ACHN (cell line): ENCODE data around the gene ZNF609.
A peak's percentile ranks its signal among the peaks of the same experiment; 100 is the strongest.

Source experiments
- DNase-seq: peaks from one replicate; pipeline ENCODE4 v3.0.0-alpha.2; 2015
- in situ Hi-C: cut with HindIII; loops from 2 replicates; pipeline ENCODE4 v1.10.0; 2017; ENCODE audit warnings: low sequenced_read_pairs, low pct_ligation_motif_present, low pct_unique_long_range_greater_than_20kb

Gene ZNF609

DNA sequence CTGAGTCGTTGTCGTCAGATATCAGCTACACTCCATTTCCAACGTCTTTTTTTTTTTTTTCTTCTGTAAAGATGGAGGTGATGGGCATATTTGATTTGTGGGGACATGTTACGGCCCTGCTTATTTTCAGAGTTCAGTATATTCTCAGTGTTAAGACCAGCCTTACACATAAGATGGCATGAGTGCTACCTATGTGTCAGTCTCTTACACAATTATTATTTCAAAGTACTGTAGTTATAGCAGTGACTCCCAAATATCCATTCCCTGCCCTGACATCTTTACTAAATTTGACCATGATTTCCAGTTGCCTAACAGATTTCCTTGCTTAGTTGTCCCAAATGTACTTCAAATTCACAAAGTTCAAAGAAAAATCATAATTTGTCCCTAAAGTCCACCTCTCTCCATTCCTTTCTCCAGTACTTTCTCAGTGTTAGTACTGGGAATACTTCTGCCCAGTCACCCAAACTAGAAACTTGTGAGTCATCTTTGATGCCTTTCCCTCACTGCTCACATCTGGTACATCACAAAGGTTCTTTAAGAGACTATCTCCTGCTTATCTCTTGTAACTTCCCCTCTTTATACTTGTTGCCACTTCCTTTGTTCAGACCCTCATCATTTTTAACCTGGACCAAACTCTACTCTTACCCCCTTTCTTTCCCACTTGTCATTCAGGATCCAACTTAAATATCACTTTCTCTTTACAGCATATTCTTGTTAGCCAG is 67.0 kb downstream of the ZNF609 start:
- in situ Hi-C loops, result no loop called here
- peak; percentile 46 for DNase-seq

GRCh38 chr15:64528871-64529270 is 68.5 kb downstream of the ZNF609 start:
- in situ Hi-C loops, result no loop called here

DNA sequence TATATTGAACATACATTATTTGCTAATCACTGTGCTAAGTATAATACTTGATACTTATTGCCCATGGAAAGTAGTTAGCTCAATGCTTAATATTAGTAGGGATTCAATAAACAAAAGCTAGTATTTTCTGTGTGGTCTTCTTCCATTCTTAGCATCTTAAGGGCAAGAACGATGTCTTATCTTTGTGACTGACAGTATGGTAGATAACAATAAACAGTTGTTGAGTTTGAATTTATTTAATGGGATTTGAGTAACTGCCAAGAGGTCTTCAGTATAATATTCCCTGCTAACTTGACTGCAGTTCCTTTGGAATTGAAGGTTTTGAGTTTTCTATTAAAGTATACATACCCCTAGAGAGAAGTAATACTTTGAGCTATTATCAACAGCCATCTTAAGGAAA is 70.1 kb downstream of the ZNF609 start:
- in situ Hi-C loops, result no loop called here
- no peak for DNase-seq

More at GRCh38 chr15:64528871-64529270, 68.5 kb downstream of the ZNF609 start:
- no peak for DNase-seq

DNA sequence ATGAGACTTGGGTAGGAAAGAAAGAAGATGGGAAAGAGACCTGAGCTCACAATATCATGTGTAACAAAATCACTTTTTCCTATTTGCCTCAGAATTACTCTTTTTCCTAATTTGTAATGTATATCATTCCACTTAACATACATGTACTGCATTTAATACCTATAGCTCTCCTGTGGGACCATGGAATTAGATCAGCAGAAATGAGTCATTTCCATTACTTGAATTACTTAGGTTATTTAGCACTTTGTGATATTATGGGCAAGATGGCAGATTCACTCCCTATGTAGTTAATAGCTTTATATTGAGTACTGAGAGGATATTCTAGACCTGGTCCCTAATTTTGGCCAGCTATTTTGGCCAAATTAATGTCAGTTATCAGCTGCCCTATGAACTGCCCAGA is 70.5 kb downstream of the ZNF609 start:
- DNase-seq, result no peak
- in situ Hi-C loops, result no loop called here

- in situ Hi-C loops, result no loop called here
- no peak for DNase-seq
Observed at GRCh38 chr15:64532521-64533315, 72.3 kb downstream of the ZNF609 start.

DNA sequence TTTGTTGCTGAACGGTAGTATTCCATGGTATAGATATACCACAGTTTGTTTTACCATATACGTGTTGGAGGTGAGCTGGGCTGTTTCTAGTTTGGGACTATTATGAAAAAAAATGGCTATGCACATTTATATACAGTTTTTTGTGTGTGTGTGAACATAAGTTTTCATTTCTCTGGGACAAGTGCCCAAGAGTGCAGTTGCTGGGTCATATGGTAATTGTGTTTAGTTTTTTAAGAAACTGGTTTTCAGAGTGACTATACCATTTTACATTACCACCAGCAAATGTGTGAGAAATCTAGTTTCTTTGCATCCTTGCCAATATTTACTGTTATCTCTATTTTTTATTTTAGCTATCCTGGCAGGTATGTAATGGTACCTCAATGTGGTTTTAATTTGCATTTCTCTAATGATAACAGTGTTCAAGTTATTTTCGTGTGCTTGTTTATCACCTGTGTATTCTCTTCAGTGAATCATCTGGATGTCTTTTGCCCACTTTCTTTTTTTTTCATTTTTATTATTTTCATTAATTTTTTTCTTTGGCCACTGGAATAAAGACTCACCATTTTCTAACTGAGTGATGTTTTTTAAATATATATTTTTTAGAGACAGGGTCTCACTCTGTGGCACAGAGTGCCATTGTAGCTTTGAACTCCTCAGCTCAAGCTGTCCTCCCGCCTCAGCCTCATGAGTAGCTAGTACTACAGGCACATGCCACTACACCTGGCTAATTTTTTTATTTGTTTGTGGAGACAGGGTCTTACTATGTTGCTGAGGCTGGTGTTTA is 75.3 kb downstream of the ZNF609 start:
- no peak for DNase-seq
- in situ Hi-C loops, result no loop called here

- in situ Hi-C loops, result no loop called here
- DNase-seq, result peak; percentile 78
Observed at GRCh38 chr15:64536244-64536836, 76.0 kb downstream of the ZNF609 start.

DNA sequence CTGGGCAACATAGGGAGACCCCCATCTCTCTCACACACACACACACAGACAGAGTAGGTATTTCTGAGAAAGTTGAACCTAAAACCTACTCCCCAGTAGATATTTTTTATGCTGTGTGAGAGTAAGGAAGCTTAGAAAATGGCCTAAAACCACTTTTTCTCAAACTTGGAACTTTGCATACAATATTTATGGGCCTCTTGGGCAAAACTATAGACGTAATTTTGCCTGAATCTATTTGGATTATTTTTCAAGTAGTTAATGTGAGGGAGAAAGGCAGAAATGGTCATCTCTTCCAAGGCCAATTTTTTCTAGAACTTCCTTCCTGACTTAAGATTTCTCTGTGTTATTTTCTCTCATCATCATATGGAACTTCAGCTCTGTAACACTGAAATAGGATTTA is 81.7 kb downstream of the ZNF609 start:
- in situ Hi-C loops, result no loop called here
- DNase-seq, result no peak

DNA sequence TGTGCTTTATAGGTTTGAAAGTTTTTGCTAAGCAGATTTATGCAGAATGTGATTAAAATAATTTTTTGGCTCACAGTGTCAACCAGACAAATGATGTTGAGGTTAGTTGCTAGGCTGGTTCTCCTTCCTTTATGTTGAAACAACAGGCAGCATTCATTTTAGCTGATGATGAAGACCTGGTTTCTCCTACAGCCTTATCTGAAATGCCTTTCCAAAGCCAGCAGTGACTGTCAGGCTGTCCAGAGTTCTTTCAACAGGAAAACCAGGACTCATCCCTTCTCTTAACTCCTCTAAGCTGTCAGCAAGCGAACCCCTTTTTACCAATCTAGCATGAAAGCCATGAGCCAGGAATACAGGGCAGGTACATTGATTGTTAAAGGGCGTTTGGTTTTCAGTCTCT is 84.1 kb downstream of the ZNF609 start:
- in situ Hi-C loops, result no loop called here
- DNase-seq, result no peak

DNA sequence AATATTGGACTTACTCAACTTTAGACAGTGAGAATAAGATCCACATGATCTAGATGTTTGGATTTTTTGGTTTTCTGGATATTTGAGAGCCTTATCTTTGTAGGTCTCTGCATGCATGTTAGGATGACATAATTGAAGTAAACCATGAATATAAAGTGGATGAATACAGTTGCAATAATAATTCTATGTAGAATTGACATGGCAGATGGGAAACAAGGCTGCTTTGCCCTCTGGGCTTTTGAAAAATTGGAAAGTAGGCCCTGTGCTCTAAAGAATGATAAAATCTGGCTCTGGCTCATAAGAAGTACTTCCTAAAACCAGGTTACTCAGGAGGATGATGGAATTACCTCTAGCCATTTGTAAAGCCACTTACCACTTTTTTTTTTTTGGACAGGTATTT is 86.9 kb downstream of the ZNF609 start:
- in situ Hi-C loops, result no loop called here
- no peak for DNase-seq

GRCh38 chr15:64548235-64548634 is 87.9 kb downstream of the ZNF609 start:
- DNase-seq, result no peak
- in situ Hi-C loops, result no loop called here

DNA sequence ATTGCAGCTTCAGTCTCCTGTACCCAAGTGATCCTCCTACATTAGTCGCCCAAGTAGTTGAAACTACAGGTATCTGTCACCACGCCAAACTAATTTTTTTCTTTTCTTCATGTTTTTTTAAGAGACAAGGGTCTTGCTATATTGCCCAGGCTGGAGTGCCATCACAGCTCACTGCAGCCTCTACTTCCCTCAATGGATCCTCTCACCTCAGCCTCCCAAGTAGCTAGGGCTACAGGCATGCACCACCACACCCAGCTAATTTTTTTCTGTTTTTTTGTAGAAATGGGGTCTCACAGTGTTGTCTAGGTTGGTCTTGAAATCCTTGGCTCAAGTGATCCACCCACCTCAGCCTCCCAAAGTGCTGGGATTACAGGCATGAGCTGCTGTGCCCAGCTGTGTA is 89.5 kb downstream of the ZNF609 start:
- in situ Hi-C loops, result no loop called here
- no peak for DNase-seq

DNA sequence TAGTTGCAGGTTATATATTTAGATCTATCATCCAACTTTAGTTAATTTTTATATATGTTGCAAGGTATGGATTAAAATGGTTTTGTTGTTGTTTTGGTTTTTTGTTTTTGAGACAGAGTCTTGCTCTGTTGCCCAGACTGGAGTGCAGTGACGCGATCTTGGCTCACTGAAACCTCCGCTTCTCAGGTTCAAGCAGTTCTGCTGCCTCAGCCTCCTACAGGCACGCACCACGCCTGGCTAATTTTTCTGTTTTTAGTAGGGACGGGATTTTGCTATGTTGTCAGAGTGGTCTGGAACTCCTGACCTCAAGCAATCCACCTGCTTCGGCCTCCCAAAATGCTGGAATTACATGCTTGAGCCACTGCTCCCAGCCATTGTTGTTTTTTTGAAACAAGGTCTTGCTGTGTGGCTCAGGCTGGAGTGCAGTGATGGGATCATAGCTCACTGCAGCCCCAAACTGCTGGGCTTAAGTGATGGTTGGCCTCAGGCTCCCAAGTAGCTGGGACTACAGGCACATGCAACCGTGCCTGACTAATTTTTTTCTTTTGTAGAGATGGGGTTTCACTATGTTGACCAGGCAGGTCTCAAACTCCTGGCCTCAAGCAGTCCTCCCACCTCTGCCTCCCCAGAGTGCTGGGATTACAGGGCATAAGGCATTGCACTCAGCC is 92.0 kb downstream of the ZNF609 start:
- in situ Hi-C loops, result no loop called here
- no peak for DNase-seq

DNA sequence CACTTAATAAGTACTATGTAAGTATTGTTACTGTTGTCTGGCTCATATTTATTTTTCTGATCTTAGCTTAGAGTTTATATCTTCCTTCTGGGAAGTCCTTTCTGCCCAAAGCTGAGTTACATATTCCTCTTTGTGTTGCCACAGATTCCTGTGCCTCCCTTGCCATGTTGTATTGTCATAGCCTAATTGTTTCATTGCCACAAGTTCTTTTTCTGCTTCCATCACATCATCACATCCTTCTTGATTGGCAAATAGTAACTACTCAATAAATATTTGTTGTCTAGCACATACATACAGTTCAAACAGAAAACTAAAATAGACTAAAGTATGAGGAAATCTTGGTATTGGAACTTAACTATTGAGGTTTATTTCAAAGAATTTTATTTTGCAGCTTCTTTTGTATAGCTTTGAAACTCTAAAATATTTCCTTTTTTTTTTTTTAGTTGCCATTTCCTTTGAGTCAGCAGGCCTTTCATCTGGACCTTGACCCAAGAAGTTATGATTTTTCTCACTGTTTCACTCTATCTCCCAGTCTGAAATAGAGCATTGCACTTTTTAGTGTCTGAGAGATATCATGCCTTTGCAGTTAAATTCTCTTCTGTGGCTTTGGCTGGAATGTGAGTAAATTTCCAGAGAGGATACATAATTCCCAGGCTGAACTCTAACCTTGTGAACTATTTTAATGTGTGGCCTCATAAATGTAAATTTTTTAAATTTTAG is 98.2 kb downstream of the ZNF609 start:
- in situ Hi-C loops, result no loop called here
- DNase-seq, result no peak

- in situ Hi-C loops, result no loop called here
- DNase-seq, result no peak
Observed at GRCh38 chr15:64559243-64559642, 98.9 kb downstream of the ZNF609 start.

GRCh38 chr15:64560501-64560900 is 100.1 kb downstream of the ZNF609 start:
- in situ Hi-C loops, result no loop called here
- no peak for DNase-seq

- in situ Hi-C loops, result no loop called here
- DNase-seq, result no peak
Observed at GRCh38 chr15:64560998-64561397, 100.6 kb downstream of the ZNF609 start.
